Activated CD8-positive, alpha-beta T cell treated with anti-CD3 and anti-CD28 coated beads, Interleukin-2, amount 10 ng/mL, durations not matched to agents 7 days and 5 days (primary cell): Measurements from ENCODE around the gene HOXC4. TPM values are rescaled to one million over a fixed set of nuclear protein-coding genes. Genes with fewer than 3 reads are reported as not detected.

ENCODE experiments used
- ATAC-seq: fragments of 150-1000 bp; cut with Tn5 transposase; one replicate; pipeline ENCODE4 v1.10.0; 2021; ENCODE audit warnings: moderate library complexity
- CTCF ChIA-PET: fragments of 350-600 bp; sonication (Branson Sonifier 250); formaldehyde crosslinking; loops from one replicate; lab custom pipeline; 2021; ENCODE audit warnings: antibody characterized with exemption; lab: Charles Lee
- POLR2A ChIA-PET: fragments of 350-600 bp; sonication (Branson Sonifier 250); formaldehyde crosslinking; loops from one replicate; lab custom pipeline; 2021; ENCODE audit warnings: antibody characterized with exemption; lab: Charles Lee
- DNase-seq: peaks from one replicate; pipeline ENCODE4 v3.0.0-alpha.2; 2020
- H3K27ac Mint-ChIP-seq: one replicate; pipeline ENCODE4 v1.8.0; 2021; ENCODE audit warnings: mild to moderate bottlenecking, mixed read lengths
- H3K27me3 Mint-ChIP-seq: one replicate; pipeline ENCODE4 v1.8.0; 2021; ENCODE audit warnings: low read depth, mixed read lengths
- H3K36me3 Mint-ChIP-seq: one replicate; pipeline ENCODE4 v1.8.0; 2021; ENCODE audit warnings: low read depth, mixed read lengths
- H3K4me1 Mint-ChIP-seq: one replicate; pipeline ENCODE4 v1.8.0; 2021; ENCODE audit warnings: low read depth, mixed read lengths
- H3K4me3 Mint-ChIP-seq: one replicate; pipeline ENCODE4 v1.8.0; 2021; ENCODE audit warnings: mild to moderate bottlenecking, mixed read lengths
- H3K9me3 Mint-ChIP-seq: one replicate; pipeline ENCODE4 v1.8.0; 2022; ENCODE audit warnings: mixed read lengths; ENCODE audit not compliant: insufficient read depth
- total RNA-seq, 2 experiments: library from RNA; stranded (reverse); gene quantifications; one replicate each; pipeline ENCODE4 v1.2.3, GENCODE V29; 2021

The HOXC4 gene
- total RNA-seq, 2 experiments from 2014 or later: 1.1 to 1.3 TPM

DNA sequence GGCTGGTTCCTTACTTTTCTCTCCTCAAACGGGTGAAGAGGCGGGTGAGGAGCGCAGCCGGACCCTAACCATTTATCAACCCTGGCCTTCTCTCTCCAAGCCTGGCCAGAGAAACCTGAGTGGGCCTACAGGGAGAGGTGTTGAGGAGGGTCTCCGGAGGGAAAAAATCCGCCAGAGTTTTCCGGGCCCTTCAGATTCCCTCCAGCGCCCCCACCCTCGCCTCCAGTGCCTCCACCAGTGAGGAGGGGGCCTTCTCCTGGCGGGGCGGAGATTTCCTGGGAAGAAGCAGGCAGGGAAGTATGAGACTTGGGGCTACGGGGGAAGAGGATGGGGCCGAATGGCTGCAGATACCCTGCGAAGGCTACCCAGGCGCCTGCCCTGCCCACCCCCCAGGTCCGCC lies 22.2 kb upstream of the HOXC4 start:
- POLR2A ChIA-PET: interaction anchor here (1.0 kb wide), 1 partner anchor 23 kb away, joined by 3 read pairs; the partner anchor contains the start of gene HOXC8

DNA sequence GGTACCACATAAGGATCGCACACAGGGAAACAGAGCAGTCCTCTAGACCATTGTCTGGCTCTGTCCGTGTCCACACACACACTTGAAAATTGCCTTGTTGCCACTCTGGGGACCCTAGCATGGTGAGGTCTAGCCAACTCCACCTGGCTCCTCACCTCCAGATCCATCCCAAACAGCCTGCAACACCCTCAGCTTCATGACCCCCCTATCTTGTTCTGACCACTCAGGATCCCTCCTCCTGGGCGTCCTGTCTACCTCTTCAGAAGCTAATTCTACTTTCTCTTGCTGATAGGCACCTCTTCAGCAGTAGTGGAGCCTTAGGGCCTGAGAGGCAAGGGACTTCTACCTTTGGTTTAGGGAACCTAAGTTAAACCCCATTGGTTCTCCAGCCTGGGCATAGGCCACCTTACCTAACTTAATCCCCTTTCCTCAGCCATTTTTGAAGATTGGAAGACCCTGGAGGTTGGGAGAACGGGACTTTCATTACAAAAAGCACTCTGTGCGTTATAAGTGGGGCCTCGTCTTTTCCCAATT lies 21.5 kb upstream of the HOXC4 start:
- ChIA-PET CTCF (interaction anchor here (0.7 to 12.9 kb wide), 43 partner anchors 8 to 1900 kb away, joined by 3 to 248 read pairs (median 6); partner anchors contain the start of genes HOXC10, HOXC13, HOXC4 and HOXC8), POLR2A (interaction anchor here (0.6 to 1.5 kb wide), 4 partner anchors 27 to 159 kb away, joined by 3 to 10 read pairs (median 4); no protein-coding TSS in a partner anchor)
- no peak for ATAC-seq
- no peak overlapping the region for H3K4me3 Mint-ChIP-seq
- no peak for DNase-seq
- H3K9me3 Mint-ChIP-seq: no peaks in the 10 kb centered on the region
- H3K4me1 Mint-ChIP-seq: peaks cover 21% of the 10 kb centered on the region
- peaks cover 72% of the 10 kb centered on the region for H3K27me3 Mint-ChIP-seq
- no peak overlapping the region for H3K27ac Mint-ChIP-seq
- no peaks in the 10 kb centered on the region for H3K36me3 Mint-ChIP-seq

More for the DNA sequence above, 22.2 kb upstream of the HOXC4 start:
- Mint-ChIP-seq H3K4me1 (peaks cover 26% of the 10 kb centered on the region), H3K9me3 (no peaks in the 10 kb centered on the region), H3K4me3 (no peak overlapping the region), H3K27ac (no peak overlapping the region), H3K27me3 (peaks cover 73% of the 10 kb centered on the region), H3K36me3 (no peaks in the 10 kb centered on the region)
- ATAC-seq (no peak), DNase-seq (no peak)
- CTCF ChIA-PET: interaction anchor here (0.8 to 12.9 kb wide), 23 partner anchors 9 to 189 kb away, joined by 3 to 248 read pairs (median 7); partner anchors contain the start of genes HOXC10, HOXC8 and SMUG1

DNA sequence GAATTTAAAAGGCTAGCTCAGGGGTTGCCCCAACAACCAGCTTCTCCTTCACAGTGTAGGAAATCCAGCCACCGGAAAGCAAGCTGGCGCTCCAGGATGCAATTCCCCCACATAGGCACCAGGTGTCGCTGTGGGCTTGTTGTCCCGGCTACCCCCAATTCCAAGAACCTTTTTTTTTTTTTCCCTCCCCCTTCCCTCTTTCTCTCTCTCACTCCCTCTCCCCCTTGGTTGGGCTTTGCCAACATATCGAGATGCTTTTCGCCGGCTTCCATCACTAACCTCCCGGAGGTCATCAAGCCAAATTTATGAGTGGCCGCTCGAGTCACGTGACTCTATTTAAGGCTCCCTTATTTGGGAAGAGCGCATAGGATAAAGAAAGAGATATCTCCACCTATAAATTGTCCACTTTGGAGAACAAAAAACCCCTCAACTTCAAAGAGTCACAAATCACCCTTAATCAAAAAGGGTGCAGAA lies 21.0 kb upstream of the HOXC4 start, which contains the start of gene HOXC5:
TSS of gene HOXC5 (plus strand) at position 424 of the 474 bp plus-strand sequence. CDS start 73 bp downstream, outside the sequence.
- H3K36me3 Mint-ChIP-seq: no peaks in the 10 kb centered on the region
- peaks cover 18% of the 10 kb centered on the region for H3K4me1 Mint-ChIP-seq
- no peak for ATAC-seq
- CTCF ChIA-PET: interaction anchor here (0.7 to 12.9 kb wide), 45 partner anchors 9 to 1900 kb away, joined by 3 to 248 read pairs (median 6); partner anchors contain the start of genes HOXC10, HOXC13, HOXC4 and HOXC8
- H3K9me3 Mint-ChIP-seq: no peaks in the 10 kb centered on the region
- H3K4me3 Mint-ChIP-seq: peak within 1 kb of the TSS; percentile 31
- DNase-seq: peak; percentile 77
- no peak within 1 kb of the TSS for H3K27ac Mint-ChIP-seq
- H3K27me3 Mint-ChIP-seq: peaks cover 74% of the 10 kb centered on the region
- POLR2A ChIA-PET: interaction anchor here (0.5 to 1.5 kb wide), 5 partner anchors 27 to 174 kb away, joined by 3 to 10 read pairs (median 3); no protein-coding TSS in a partner anchor

DNA sequence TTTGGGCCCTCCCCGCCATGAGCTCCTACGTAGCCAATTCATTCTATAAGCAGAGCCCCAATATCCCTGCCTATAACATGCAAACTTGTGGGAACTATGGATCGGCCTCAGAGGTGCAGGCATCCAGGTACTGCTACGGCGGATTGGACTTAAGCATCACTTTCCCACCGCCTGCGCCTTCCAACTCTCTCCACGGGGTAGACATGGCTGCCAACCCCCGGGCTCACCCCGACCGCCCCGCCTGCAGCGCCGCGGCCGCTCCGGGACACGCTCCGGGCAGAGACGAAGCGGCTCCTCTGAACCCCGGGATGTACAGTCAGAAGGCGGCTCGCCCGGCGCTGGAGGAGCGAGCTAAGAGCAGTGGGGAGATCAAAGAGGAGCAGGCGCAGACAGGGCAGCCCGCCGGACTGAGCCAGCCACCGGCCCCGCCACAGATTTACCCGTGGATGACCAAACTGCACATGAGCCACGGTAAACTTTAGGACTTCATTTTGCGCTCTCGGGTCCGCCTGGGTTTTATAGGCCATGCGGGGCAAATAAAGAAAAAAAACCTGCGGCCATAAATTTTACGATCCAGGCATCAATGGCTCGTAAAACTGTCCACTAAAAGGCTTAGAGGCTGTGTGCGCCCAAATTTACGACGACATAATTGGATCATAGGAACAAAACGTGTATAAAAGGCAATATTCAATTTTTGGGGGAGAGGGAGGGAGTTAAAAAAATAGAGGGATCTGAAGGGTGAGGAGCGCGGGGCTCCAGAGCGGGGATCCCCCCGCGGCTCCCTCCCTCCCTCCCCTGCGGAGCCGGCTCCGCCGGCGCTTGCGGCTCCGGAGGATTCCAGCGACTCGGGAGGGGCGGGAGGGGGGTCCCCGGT lies 20.3 kb upstream of the HOXC4 start:
- Mint-ChIP-seq H3K9me3 (no peaks in the 10 kb centered on the region), H3K27ac (no peak overlapping the region), H3K4me1 (peaks cover 18% of the 10 kb centered on the region), H3K4me3 (peak overlapping the region; percentile 31), H3K36me3 (no peaks in the 10 kb centered on the region), H3K27me3 (peaks cover 73% of the 10 kb centered on the region)
- ATAC-seq (peak; percentile 42), DNase-seq (no peak)
- POLR2A ChIA-PET: interaction anchor here (0.5 to 1.5 kb wide), 5 partner anchors 28 to 174 kb away, joined by 3 to 10 read pairs (median 3); no protein-coding TSS in a partner anchor
- CTCF ChIA-PET: interaction anchor here (0.8 to 12.9 kb wide), 36 partner anchors 8 to 182 kb away, joined by 3 to 248 read pairs (median 7); partner anchors contain the start of genes HOXC10, HOXC4, HOXC8 and HOXC9

DNA sequence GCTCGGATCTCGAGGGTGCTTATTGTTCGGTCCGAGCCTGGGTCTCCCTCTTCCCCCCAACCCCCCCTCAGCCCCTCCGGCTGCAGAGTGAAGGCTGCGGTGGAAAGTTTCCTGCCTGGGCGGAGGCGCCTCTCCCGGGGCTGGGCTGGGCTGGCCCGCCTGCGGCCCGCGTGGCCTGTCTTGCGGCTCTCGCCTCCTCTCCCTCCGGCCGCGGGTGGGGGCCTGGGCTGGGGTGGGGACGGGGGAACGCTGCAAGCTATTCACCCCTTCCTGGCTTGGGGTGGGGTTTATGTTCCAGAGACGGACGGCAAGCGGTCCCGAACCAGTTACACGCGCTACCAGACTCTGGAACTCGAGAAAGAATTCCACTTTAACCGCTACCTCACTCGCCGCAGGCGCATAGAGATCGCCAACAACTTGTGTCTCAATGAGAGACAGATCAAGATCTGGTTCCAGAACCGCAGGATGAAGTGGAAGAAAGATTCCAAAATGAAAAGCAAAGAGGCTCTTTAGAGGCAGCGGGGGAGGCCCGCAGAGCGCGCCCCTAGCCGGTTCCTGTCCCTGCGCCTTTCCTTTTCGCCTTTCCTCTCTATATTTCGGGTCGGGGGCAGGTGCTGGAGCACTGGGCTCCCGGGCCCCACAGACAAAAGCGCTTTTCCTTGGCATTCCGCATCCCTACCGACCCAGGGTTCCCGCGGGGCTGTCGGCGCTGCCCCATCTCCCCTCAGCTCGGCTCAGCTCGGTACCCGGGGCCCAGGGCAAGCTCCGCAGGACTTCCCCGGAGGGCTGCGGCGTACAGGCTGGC lies 19.5 kb upstream of the HOXC4 start:
- DNase-seq: no peak
- peaks cover 78% of the 10 kb centered on the region for H3K27me3 Mint-ChIP-seq
- no peak overlapping the region for H3K27ac Mint-ChIP-seq
- CTCF ChIA-PET: interaction anchor here (4.2 to 12.9 kb wide), 3 partner anchors 158 to 173 kb away, joined by 63 to 248 read pairs (median 74); partner anchors contain the start of gene SMUG1
- no peaks in the 10 kb centered on the region for H3K9me3 Mint-ChIP-seq
- ATAC-seq: peak; percentile 35
- H3K4me3 Mint-ChIP-seq: peak overlapping the region; percentile 34
- H3K4me1 Mint-ChIP-seq: peaks cover 18% of the 10 kb centered on the region
- no peaks in the 10 kb centered on the region for H3K36me3 Mint-ChIP-seq
- POLR2A ChIA-PET: no interaction called here

DNA sequence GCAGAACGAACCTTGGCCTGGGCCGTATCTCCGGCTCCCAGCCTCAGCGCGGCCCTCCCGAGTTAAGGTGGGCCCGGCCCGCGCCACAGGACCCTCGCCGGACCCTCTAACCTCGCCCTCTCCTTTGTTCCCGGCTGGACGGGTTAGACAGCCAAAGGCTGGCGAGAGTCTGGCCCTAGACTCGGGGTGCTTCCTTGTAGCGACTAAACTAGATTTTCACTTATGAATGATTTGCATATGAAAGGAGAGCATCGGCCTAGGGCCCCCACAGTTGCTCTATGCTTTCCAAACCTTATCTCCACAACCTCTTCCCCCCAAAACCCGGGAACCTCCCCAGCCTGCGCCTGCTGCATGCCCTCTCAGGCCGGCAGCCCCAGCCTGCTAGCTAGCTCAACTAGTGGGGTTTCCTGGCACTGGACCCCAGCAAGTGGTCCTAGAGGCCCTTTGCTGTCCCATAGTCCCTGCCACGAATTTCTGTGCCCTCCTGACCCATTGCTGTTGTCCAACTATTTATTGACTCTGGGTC lies 18.8 kb upstream of the HOXC4 start:
- no peak overlapping the region for H3K27ac Mint-ChIP-seq
- H3K4me3 Mint-ChIP-seq: no peak overlapping the region
- no peaks in the 10 kb centered on the region for H3K36me3 Mint-ChIP-seq
- peaks cover 79% of the 10 kb centered on the region for H3K27me3 Mint-ChIP-seq
- CTCF ChIA-PET: interaction anchor here (12.9 kb wide), 1 partner anchor 157 kb away, joined by 248 read pairs; the partner anchor contains the start of gene SMUG1
- POLR2A ChIA-PET: no interaction called here
- DNase-seq (no peak), ATAC-seq (no peak)
- H3K4me1 Mint-ChIP-seq: peaks cover 18% of the 10 kb centered on the region
- H3K9me3 Mint-ChIP-seq: no peaks in the 10 kb centered on the region

DNA sequence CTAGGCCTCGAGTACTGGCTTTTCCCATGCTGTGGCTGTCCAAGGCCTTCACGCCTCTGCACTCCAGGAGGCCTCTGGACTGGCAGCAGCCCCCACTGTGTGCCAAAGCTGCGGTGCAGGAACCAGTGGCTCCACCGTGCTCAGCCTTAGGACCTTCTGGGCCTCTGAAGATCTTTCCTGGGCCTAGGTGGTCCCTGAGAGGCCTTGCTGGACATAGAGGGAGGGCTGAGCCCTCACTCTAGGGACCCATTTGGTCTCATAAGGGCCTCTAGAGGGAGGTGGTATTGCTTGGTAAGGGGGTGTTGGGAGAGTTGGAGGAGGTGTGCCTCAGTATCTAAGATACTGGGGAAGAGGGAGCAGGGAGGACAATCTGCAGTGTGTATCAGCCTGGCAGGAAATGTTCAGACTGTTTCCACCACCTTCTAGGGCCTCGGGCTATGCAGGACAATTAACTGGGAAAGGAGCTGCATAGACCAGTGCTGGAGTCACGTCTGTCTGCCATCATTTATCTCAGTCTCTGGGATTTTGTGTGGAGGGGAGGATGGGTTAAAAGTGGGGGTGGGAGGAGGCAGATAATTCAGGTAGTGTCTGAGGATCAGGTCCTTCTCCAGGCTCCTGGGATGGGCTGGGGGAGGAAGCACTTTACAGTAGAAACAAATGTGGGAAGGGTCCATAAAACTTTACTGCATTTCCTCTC lies 17.9 kb upstream of the HOXC4 start:
- no peak overlapping the region for H3K27ac Mint-ChIP-seq
- H3K4me3 Mint-ChIP-seq: no peak overlapping the region
- H3K27me3 Mint-ChIP-seq: peaks cover 81% of the 10 kb centered on the region
- H3K36me3 Mint-ChIP-seq: no peaks in the 10 kb centered on the region
- POLR2A ChIA-PET: no interaction called here
- DNase-seq: no peak
- CTCF ChIA-PET: interaction anchor here (1.3 to 1.7 kb wide), 3 partner anchors 30 to 165 kb away, joined by 3 to 6 read pairs (median 3); no protein-coding TSS in a partner anchor
- H3K9me3 Mint-ChIP-seq: no peaks in the 10 kb centered on the region
- peaks cover 18% of the 10 kb centered on the region for H3K4me1 Mint-ChIP-seq
- ATAC-seq: no peak

DNA sequence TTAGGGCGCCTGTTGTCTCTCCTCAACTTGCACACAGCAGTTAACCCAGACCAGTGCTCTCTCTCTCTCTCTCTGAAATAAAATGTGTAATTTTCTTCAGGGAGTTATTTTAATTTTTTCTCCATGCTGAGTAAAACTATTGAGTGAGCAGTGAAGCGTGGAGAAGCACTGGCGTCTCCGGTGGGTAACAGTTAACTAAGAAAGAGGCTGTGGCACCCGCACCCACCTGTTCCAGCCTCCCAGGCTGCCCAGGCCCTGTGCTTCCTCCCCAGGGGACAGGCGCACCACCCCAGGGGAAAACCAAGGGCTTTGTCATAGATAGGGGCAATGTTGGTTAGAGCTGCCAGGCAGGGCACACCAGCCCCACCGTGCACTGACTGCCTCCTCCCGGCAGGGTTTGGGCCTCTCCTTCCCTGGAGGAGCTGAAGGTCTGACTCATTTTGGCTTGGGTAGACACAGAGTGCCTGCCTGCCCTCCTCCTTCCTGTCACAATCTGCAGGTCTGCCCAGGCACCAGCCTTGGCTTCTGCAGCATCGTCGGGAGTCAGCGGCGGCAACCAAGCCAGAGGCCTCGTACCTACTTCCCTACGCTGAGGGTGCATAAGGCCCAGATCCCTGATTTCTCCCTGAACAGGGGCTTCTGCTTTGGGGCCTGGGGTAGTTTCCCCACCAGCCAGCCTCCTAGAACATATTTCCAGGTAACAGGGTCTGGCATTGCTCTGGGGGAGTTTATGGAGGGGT lies 16.8 kb upstream of the HOXC4 start:
- no peak overlapping the region for H3K27ac Mint-ChIP-seq
- no peaks in the 10 kb centered on the region for H3K9me3 Mint-ChIP-seq
- no peak for ATAC-seq
- H3K36me3 Mint-ChIP-seq: no peaks in the 10 kb centered on the region
- peaks cover 81% of the 10 kb centered on the region for H3K27me3 Mint-ChIP-seq
- POLR2A ChIA-PET: no interaction called here
- H3K4me1 Mint-ChIP-seq: peaks cover 18% of the 10 kb centered on the region
- H3K4me3 Mint-ChIP-seq: no peak overlapping the region
- CTCF ChIA-PET: interaction anchor here (1.3 to 1.7 kb wide), 3 partner anchors 31 to 164 kb away, joined by 3 to 6 read pairs (median 3); no protein-coding TSS in a partner anchor
- DNase-seq: no peak

DNA sequence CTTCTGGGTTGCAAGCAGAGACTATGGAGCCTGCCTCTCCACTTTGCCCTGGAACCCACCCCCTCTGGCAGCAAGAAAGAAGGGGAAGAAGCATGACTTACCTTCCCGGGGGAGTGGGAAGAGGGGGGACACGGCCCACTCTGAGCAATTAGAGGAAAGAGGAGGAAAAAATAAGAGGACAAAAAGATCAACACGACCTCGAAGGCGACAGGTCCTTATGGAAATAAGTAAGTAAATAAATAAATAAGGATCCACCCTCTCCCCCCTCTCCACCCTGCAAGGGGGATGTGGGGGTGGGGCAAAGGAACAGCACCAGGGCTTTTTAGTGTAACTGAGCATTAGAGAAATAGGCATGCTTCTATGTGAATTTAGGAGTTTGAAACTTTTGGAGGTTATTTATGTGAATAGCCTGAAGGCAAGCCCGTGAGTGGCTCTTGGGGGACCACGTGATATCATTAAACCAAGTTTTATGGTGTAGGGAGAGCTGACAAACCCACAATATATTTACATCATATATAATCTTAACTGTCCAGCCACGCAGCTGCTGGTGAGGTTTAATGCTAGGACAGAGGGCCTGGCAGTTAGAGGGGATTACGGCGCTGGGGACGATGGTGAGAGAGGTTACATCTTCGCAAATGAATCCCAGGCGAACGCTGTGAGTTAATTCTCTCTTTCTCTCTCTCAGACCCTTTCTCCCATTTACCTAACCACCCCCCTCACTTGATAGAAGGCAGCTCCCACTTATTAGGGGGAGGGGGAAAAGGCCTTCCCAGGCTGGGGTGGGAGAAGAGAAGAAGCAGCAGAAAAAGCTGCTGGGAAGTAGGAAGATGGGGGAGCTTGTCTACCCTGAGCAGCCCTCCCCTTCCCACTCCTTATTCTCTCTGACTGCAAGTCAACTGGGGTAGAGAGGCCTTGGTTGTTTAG lies 16.0 kb upstream of the HOXC4 start:
- H3K4me3 Mint-ChIP-seq: no peak overlapping the region
- peaks cover 79% of the 10 kb centered on the region for H3K27me3 Mint-ChIP-seq
- ChIA-PET POLR2A (interaction anchor here (0.8 kb wide), 1 partner anchor 151 kb away, joined by 3 read pairs; the partner anchor contains the start of gene SMUG1), CTCF (interaction anchor here (1.1 to 1.8 kb wide), 4 partner anchors 32 to 163 kb away, joined by 3 to 6 read pairs (median 4); partner anchors contain the start of gene HOXC10)
- ATAC-seq (no peak), DNase-seq (no peak)
- no peaks in the 10 kb centered on the region for H3K36me3 Mint-ChIP-seq
- H3K9me3 Mint-ChIP-seq: no peaks in the 10 kb centered on the region
- peaks cover 17% of the 10 kb centered on the region for H3K4me1 Mint-ChIP-seq
- H3K27ac Mint-ChIP-seq: no peak overlapping the region
